Activated T-cell treated with anti-CD3 and anti-CD28 coated beads for 1 hour (primary cell): ENCODE data around the gene TMEM243.
"Not testable (repeated sequence)": the region's sequence is repeated elsewhere in the genome, so short reads cannot be mapped to it uniquely, and the experiment has no call there.

Source experiments
- DNase-seq: peaks from one replicate; pipeline ENCODE4 v3.0.0-alpha.2; 2020; ENCODE audit warnings: low read depth

The TMEM243 gene

GRCh38 chr7:87210506-87210905 lies 9.0 kb downstream of the TMEM243 start:
- no peak for DNase-seq

DNA sequence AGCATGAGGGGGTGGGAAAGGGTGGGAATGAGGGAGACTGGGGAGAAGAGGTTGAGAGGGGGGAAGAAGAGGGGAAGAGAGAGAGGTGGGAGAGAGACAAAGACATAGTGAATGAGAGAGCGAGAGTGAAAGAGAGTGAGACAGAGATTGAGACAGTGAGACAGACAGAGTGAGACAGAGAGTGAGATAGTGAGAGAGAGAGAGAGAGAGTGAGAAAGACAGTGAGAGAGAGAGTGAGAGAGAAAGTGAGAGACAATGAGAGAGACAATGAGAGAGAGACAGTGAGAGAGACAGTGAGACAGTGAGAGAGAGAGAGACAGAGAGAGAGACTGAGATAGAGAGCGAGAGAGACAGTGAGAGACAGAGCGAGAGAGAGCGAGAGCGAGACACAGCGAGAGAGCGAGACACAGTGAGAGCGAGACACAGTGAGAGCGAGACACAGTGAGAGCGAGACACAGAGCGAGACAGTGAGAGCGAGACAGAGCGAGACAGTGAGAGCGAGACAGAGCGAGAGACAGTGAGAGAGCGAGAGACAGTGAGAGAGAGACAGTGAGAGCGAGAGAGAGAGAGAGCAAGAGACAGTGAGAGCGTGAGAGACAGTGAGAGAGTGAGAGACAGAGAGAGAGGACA lies 10.1 kb downstream of the TMEM243 start:
- no peak for DNase-seq

- DNase-seq: no peak
Observed at GRCh38 chr7:87206361-87206760, 13.2 kb downstream of the TMEM243 start.

DNA sequence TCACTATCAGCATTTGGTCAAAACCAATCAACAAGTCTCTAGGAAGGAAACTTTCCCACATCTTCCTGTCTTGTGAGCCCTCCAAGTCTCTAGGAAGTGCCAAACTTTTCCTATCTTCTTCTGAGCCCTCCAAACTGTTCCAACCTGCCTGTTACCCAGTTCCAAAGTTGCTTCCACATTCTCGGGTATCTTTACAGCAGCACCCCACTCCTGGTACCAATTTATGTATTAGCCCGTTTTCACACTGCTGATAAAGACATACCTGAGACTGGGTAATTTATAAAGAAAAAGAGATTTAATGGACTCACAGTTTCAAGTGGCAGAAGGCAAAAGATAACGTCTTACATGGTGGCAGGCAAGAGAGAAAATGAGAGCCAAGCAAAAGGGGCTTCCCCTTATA lies 13.8 kb downstream of the TMEM243 start:
- DNase-seq: not testable (repeated sequence)

DNA sequence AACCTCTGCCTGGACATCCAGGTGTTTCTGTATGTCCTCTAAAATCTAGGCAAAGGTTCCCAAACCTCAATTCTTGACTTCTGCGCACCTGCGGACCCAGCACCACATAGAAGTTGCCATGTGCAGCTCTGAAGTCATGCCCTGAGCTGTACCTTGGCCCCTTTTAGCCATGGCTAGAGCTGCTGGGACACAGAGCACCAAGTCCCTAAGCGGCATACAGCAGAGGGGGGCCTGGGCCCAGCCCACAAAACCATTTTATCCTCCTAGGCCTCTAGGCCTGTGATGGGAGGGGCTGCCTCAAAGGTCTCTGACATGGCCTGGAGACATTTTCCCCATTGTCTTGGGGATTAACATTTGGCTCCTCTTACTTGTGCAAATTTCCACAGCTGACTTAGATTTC lies 14.6 kb downstream of the TMEM243 start:
- DNase-seq: no peak

DNA sequence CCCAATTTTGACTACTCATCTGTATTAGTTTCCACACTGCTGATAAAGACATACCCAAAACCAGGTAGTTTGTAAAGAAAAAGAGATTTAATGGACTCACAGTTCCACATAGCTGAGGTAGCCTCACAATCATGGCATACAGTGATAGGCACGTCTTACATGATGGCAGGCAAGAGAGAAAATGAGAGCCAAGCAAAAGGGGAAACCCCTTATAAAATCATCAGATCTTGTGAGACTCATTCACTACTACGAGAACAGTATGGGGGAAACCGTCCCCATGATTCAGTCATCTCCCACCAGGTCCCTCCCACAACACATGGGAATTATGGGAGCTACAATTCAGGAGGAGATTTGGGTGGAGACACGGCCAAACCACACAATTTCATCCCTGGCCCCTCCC lies 15.6 kb downstream of the TMEM243 start:
- DNase-seq: not testable (repeated sequence)

DNA sequence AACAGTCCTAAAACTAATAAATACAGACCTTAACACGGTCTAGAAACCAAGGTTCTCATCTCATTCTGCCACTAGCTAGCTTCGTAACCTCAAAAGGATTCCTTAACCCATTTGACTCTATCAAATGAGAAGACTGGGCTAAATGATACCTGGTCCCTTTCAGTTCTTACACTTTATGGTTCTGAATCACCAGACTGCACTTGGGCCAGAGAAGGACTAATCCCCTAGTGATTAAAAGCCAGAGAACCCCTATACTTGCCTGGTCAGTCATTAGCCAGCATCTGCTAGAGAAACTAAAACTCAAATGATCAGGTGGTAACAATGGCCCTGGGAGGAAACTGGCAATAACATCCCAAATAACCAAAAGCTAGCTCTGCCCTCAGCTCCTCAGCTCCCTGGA lies 16.8 kb downstream of the TMEM243 start:
- no peak for DNase-seq

- DNase-seq: no peak
Observed at GRCh38 chr7:87202208-87202607, 17.3 kb downstream of the TMEM243 start.

- DNase-seq: no peak
Observed at GRCh38 chr7:87199700-87200450, 19.7 kb downstream of the TMEM243 start.

DNA sequence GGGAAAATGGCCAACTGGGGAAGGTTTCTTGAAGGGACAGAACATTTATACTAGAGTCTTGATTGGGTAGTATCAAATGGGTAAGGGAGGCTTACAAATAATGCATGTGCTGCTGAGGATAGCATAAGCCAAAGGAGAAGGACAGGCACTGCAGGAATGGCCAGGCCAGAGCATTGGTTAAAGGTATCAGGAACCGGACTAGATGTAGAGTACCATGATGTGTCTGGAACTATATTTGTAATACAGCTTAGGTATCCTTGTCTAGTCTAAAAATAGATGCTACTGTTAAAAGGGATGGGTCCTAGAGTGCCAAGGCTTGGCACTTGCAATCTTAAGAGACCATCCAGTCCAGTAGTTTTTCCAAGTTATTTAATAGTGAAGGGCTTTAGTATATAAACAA lies 20.3 kb downstream of the TMEM243 start:
- DNase-seq: no peak

DNA sequence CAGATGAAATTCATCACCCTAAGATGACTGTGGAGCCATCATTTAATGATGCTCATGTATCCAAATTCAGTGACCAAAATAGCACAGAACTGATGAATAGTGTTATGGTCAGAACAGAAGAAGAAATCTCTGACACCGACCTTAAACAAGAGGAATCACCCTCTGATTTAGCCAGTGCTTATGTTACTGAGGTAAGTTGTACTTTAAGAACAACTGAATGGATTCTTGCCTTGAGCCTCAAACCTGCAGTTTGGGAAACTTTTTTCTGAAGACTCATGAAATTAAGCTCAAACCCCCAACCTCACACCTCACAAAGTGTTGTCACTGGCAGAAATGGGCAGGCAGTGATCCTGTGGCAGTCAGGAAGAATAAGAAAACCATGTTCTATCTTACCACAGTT lies 25.6 kb downstream of the TMEM243 start:
- DNase-seq: no peak

DNA sequence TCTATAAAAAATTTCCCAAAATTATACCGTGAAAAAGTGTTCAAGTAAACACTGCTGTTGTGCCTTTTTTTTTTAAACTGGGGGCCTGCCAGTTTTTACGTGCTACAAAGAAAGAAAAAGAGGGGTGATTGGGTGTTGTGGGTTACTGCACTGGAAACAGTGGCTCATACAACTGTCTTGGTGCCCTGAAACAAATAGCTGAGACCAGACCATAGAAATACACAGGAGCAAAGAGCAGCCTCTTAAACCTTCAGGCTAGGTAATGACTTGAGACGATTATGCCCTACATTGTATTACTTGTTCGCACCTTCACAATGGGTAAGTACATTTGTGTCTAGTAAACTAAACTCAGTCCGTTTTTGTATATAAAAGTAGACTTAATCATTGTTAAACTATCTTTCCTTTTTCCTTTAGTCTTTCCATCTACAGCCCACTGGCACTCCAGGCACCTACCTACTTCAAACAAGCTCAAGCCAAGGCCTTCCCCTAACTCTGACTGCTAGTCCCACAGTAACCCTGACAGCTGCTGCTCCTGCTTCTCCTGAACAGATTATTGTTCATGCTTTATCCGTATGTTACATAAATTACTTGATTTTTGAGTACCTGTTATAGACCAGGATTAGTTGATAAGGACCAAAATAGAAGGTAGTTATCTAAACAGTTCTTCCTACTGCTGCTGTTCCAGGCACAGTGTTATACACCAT lies 26.6 kb downstream of the TMEM243 start:
- no peak for DNase-seq

DNA sequence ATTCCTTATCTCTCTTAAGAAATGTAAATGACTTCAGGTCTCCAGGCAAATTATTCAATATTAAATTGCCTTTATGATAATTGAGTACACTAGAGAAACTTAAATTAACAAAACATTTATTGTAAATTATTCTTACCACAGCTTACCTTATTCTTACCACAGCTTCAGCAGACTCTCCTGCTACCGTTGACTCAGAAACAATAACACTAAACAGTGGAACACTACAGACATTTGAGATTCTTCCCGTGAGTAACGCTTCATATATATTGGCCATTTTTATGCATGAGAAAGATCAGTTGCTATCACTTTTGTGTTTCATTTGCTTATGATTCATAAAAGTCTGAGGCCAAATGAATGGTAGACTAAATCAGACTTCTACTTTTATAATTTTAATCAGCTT lies 28.7 kb downstream of the TMEM243 start:
- DNase-seq: no peak

- DNase-seq: no peak
Observed at GRCh38 chr7:87188930-87189329, 30.6 kb downstream of the TMEM243 start.

GRCh38 chr7:87187120-87187519 lies 32.4 kb downstream of the TMEM243 start:
- DNase-seq: no peak

DNA sequence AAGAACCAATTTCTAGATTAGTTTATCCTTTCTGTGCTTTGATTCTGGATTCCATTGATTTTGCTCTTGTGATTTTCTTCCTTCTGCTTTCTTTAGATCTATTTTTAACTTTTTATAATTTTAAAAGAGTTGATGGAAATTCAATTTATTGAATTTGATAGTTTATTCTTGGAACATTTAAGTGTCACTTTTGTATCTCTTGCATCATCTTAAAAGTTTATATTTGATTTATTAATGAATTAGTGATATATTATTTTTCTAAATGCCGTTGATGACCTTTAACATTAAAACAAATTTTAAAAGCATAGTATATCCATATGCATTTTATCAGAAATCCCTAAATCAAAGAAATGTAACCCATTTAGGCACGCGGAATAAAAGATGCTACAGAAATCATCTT lies 40.4 kb downstream of the TMEM243 start:
- no peak for DNase-seq

GRCh38 chr7:87178320-87178719 lies 41.2 kb downstream of the TMEM243 start:
- DNase-seq: no peak

- no peak for DNase-seq
Observed at GRCh38 chr7:87173471-87173870, 46.1 kb downstream of the TMEM243 start.

DNA sequence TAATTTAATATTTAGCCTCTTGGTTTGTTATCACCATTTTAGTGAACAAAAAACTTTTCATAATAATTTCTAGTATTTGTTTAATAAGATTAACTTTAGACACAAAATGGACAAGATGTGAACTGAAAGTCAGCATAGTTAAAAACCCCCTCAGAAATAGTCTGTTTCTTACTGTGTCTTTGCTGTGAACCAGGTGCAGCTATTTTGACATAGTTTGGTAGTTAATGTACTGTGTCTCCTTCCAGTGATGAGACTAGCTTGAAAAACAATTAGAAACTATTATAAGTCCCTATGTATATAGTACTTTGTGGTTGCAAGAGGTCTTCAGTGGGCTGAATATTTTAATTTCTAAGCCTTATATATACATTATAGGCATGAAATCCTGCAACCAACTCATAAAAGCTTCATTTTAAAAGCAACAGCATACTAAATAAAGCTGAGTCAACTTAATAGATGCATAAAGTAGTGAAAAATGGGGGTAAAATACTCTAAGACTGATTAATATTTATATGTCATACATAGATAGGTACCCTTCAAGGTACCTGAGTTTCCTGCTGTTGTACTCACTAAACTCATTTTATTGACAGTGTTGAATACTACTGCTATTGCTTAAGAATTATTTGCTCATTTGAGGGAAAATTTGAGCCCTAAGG lies 48.1 kb downstream of the TMEM243 start:
- DNase-seq: no peak

GRCh38 chr7:87170828-87171227 lies 48.7 kb downstream of the TMEM243 start:
- DNase-seq: no peak

- no peak for DNase-seq
Observed at GRCh38 chr7:87164433-87164832, 55.1 kb downstream of the TMEM243 start.

DNA sequence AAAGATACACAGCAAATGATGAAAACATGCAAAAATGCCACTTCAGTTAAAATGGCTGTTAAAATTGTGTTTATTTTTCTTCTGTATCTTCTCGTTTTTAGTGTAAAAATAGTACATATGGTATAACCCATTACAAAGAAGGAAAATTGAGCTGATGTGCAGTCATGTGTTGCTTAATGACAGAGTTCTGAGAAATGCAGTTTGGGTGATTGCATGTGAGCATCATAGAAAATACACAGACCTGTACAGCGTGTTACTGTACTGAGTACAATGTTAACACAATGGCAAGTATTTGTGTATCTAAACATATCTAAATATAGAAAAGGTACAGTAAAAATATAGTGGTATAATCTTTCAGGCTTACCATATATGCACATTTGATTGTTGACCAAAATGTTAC lies 60.0 kb downstream of the TMEM243 start:
- no peak for DNase-seq

- no peak for DNase-seq
Observed at GRCh38 chr7:87156709-87157108, 62.8 kb downstream of the TMEM243 start.
